ENCODE measurements around the gene SEMA3A.
"Not testable (repeated sequence)": the region's sequence is repeated elsewhere in the genome, so short reads cannot be mapped to it uniquely, and the experiment has no call there.

Gene SEMA3A

GRCh38 chr7:84150370-84150769 lies 44.2 kb downstream of the SEMA3A start:
- not testable (repeated sequence) for DNase-seq

- peak in 1 of 2 experiments; percentile 21 for DNase-seq
Observed at GRCh38 chr7:84149573-84149972, 45.0 kb downstream of the SEMA3A start.

- no peak for DNase-seq
Observed at GRCh38 chr7:84145892-84146291, 48.7 kb downstream of the SEMA3A start.

- DNase-seq, result no peak
Observed at GRCh38 chr7:84144935-84145334, 49.7 kb downstream of the SEMA3A start.

- no peak for DNase-seq
Observed at GRCh38 chr7:84144480-84144879, 50.1 kb downstream of the SEMA3A start.

GRCh38 chr7:84142726-84143125 lies 51.9 kb downstream of the SEMA3A start:
- DNase-seq, result no peak

GRCh38 chr7:84139986-84140729 lies 54.4 kb downstream of the SEMA3A start:
- DNase-seq, result no peak

GRCh38 chr7:84138411-84138810 lies 56.2 kb downstream of the SEMA3A start:
- no peak for DNase-seq

- DNase-seq, result no peak
Observed at GRCh38 chr7:84137812-84138211, 56.8 kb downstream of the SEMA3A start.

- no peak for DNase-seq
Observed at GRCh38 chr7:84136809-84137208, 57.8 kb downstream of the SEMA3A start.

GRCh38 chr7:84136336-84136735 lies 58.3 kb downstream of the SEMA3A start:
- DNase-seq, result no peak

GRCh38 chr7:84134169-84134568 lies 60.4 kb downstream of the SEMA3A start:
- no peak for DNase-seq

GRCh38 chr7:84125654-84126053 lies 68.9 kb downstream of the SEMA3A start:
- no peak for DNase-seq

GRCh38 chr7:84123965-84124547 lies 70.5 kb downstream of the SEMA3A start:
- DNase-seq, result no peak

- no peak for DNase-seq
Observed at GRCh38 chr7:84122582-84123360, 71.8 kb downstream of the SEMA3A start.

GRCh38 chr7:84117304-84117703 lies 77.3 kb downstream of the SEMA3A start:
- no peak for DNase-seq

- no peak for DNase-seq
Observed at GRCh38 chr7:84113906-84114850, 80.4 kb downstream of the SEMA3A start.

- no peak for DNase-seq
Observed at GRCh38 chr7:84113286-84113685, 81.3 kb downstream of the SEMA3A start.

GRCh38 chr7:84112771-84113170 lies 81.8 kb downstream of the SEMA3A start:
- no peak for DNase-seq

- no peak for DNase-seq
Observed at GRCh38 chr7:84111842-84112241, 82.7 kb downstream of the SEMA3A start.

- no peak for DNase-seq
Observed at GRCh38 chr7:84110400-84110799, 84.2 kb downstream of the SEMA3A start.

GRCh38 chr7:84108787-84109186 lies 85.8 kb downstream of the SEMA3A start:
- DNase-seq, result no peak

GRCh38 chr7:84108119-84108518 lies 86.5 kb downstream of the SEMA3A start:
- DNase-seq, result no peak
